Hematopoietic multipotent progenitor cell treated with erythropoietin and hydrocortisone succinate and interleukin-3 and kit ligand, for 4 days (in vitro differentiated cells): ENCODE data around the gene INSC.
A peak's percentile ranks its signal among the peaks of the same experiment; 100 is the strongest.

Experiments used
- DNase-seq: peaks from one replicate; pipeline ENCODE4 v3.0.0-alpha.2; 2015

Gene INSC

GRCh38 chr11:15192005-15192556 is 77.4 kb downstream of the INSC start:
- DNase-seq, result no peak

- no peak for DNase-seq
Observed at GRCh38 chr11:15194671-15195415, 80.1 kb downstream of the INSC start.

GRCh38 chr11:15195454-15196200 is 80.9 kb downstream of the INSC start:
- no peak for DNase-seq

GRCh38 chr11:15196704-15197103 is 82.0 kb downstream of the INSC start:
- DNase-seq, result no peak

- no peak for DNase-seq
Observed at GRCh38 chr11:15197696-15198095, 83.0 kb downstream of the INSC start.

GRCh38 chr11:15198284-15198683 is 83.6 kb downstream of the INSC start:
- no peak for DNase-seq

- no peak for DNase-seq
Observed at GRCh38 chr11:15199693-15200092, 85.0 kb downstream of the INSC start.

GRCh38 chr11:15200696-15201095 is 86.0 kb downstream of the INSC start:
- DNase-seq, result no peak

GRCh38 chr11:15201586-15201985 is 86.9 kb downstream of the INSC start:
- DNase-seq, result no peak

- no peak for DNase-seq
Observed at GRCh38 chr11:15202626-15203025, 87.9 kb downstream of the INSC start.

- DNase-seq, result no peak
Observed at GRCh38 chr11:15204711-15205110, 90.0 kb downstream of the INSC start.

GRCh38 chr11:15206791-15207190 is 92.1 kb downstream of the INSC start:
- no peak for DNase-seq

GRCh38 chr11:15208378-15209222 is 93.9 kb downstream of the INSC start:
- peak; percentile 79 for DNase-seq

- DNase-seq, result peak; percentile 56
Observed at GRCh38 chr11:15212876-15213275, 98.2 kb downstream of the INSC start.

GRCh38 chr11:15213471-15214231 is 98.9 kb downstream of the INSC start:
- DNase-seq, result no peak

GRCh38 chr11:15215005-15215404 is 100.3 kb downstream of the INSC start:
- no peak for DNase-seq

- DNase-seq, result peak; percentile 24
Observed at GRCh38 chr11:15216678-15217077, 102.0 kb downstream of the INSC start.

- no peak for DNase-seq
Observed at GRCh38 chr11:15217416-15217815, 102.7 kb downstream of the INSC start.

GRCh38 chr11:15222777-15223176 is 108.1 kb downstream of the INSC start:
- DNase-seq, result no peak

GRCh38 chr11:15223318-15223717 is 108.6 kb downstream of the INSC start:
- no peak for DNase-seq

GRCh38 chr11:15224466-15224865 is 109.7 kb downstream of the INSC start:
- no peak for DNase-seq

GRCh38 chr11:15227011-15227410 is 112.3 kb downstream of the INSC start:
- DNase-seq, result no peak
